Esophagus squamous epithelium (tissue), 5 donors: ENCODE results near the gene VPS37B. TPM values are rescaled to one million over a fixed set of nuclear protein-coding genes. Genes with fewer than 3 reads are reported as not detected.

Experiments used
- DNase-seq: peaks from one replicate; lab custom pipeline; 2025; lab: John Stamatoyannopoulos, UW
- H3K27ac ChIP-seq, 4 donors: fragments of 200-600 bp; sonication (generic); one replicate each; pipeline ENCODE4 v1.5.1; 2016 to 2019; ENCODE audit warnings: mild to moderate bottlenecking in 1 of 4
- H3K27me3 ChIP-seq, 4 donors: fragments of 200-600 bp; sonication (generic); 1 replicate in 3 of 4; 2 replicates in 1 of 4; pipeline versions ENCODE4 v1.5.1 to v1.6.0; 2017 to 2021; ENCODE audit warnings: antibody characterized with exemption in 1 of 4
- H3K36me3 ChIP-seq, 3 donors: fragments of 200-600 bp; sonication (generic); one replicate each; pipeline ENCODE4 v1.5.1; 2016 to 2019
- H3K4me1 ChIP-seq, 3 donors: fragments of 200-600 bp; sonication (generic); one replicate each; pipeline ENCODE4 v1.5.1; 2017 to 2019
- H3K4me3 ChIP-seq, 4 donors: fragments of 200-600 bp; sonication (generic); 1 replicate in 3 of 4; 2 replicates in 1 of 4; pipeline ENCODE4 v1.5.1; 2016 to 2019; ENCODE audit warnings: mild to moderate bottlenecking in 2 of 4, moderate library complexity in 1 of 4
- H3K9me3 ChIP-seq, 3 donors: fragments of 200-600 bp; sonication (generic); one replicate each; pipeline ENCODE4 v1.5.1; 2016 to 2019
- CTCF ChIP-seq, 6 experiments: fragments of 450-650 bp in 4 of 6; fragments of 200-600 bp in 2 of 6; sonication (generic) in 2 of 6; IDR thresholded peaks; one replicate each; pipeline ENCODE4 v1.5.1; 2016 to 2019; ENCODE audit warnings: antibody characterized with exemption in 6 of 6, mild to moderate bottlenecking in 4 of 6, moderate library complexity in 4 of 6
- POLR2A ChIP-seq, 4 donors: fragments of 450-650 bp; IDR thresholded peaks; one replicate each; pipeline ENCODE4 v1.6.1; 2017; ENCODE audit warnings: antibody characterized with exemption in 4 of 4, mild to moderate bottlenecking in 4 of 4, moderate library complexity in 3 of 4
- WGBS, 2 donors: methylation state at CpG; one replicate each; pipeline ENCODE4 v1.1.5; 2018; 5-methylcytosine and 5-hydroxymethylcytosine counted together
- intact Hi-C: fragments of 100-400 bp; cut with DNase I; formaldehyde crosslinking; loops from one replicate; pipeline ENCODE4 v1.15.0; 2022
- total RNA-seq, 4 donors: library from RNA; depleted of rRNA; stranded (reverse); fragments of >200 nt; gene quantifications; one replicate each; pipeline ENCODE4 v1.1.0, GENCODE V29; 2016
- donor health status: DM: yes; HTN: yes; CAD: no.

VPS37B gene
- total RNA-seq, 4 donors from 2014 or later = 41.1 to 85.7 (median 69.5) TPM

GRCh38 chr12:122888232-122888752 is 7.6 kb downstream of the VPS37B start:
- no peak for DNase-seq
- peak overlapping the region; percentile 95 to 99 (median 96) for H3K27ac ChIP-seq
- intact Hi-C loops = no loop called here
- TF ChIP-seq POLR2A (IDR thresholded peaks at IDR 0.05) (peak in 2 of 4 donors; percentile 27 to 49), CTCF (IDR thresholded peaks at IDR 0.05) (peak in 1 of 6 experiments; percentile 1)
- WGBS, 2 donors = 6 to 9% methylated on average over 12 of the region's 12 CpGs
- H3K4me3 ChIP-seq = peak overlapping the region; percentile 8 to 77 (median 44)
- peaks cover 64 to 98% (median 86%) of the 10 kb centered on the region in 3 donors for H3K4me1 ChIP-seq
- no peaks in the 10 kb centered on the region for H3K36me3 ChIP-seq
- no peaks in the 10 kb centered on the region for H3K9me3 ChIP-seq
- H3K27me3 ChIP-seq = no peaks in the 10 kb centered on the region

GRCh38 chr12:122887819-122888212 is 8.1 kb downstream of the VPS37B start:
- Histone ChIP-seq H3K9me3 (no peaks in the 10 kb centered on the region), H3K27me3 (no peaks in the 10 kb centered on the region), H3K27ac (peak overlapping the region; percentile 95 to 99 (median 96)), H3K36me3 (no peaks in the 10 kb centered on the region), H3K4me3 (peak overlapping the region in 3 of 4 donors; percentile 33 to 77 (median 56)), H3K4me1 (peaks cover 60 to 95% (median 81%) of the 10 kb centered on the region in 3 donors)
- WGBS, 2 donors = 21 to 36% methylated on average over 5 of the region's 5 CpGs
- intact Hi-C loops = no loop called here
- DNase-seq = no peak
- TF ChIP-seq CTCF (IDR thresholded peaks at IDR 0.05) (no peak), POLR2A (IDR thresholded peaks at IDR 0.05) (no peak)

- Histone ChIP-seq H3K27ac (peak overlapping the region; percentile 95 to 99 (median 96)), H3K36me3 (no peaks in the 10 kb centered on the region), H3K9me3 (no peaks in the 10 kb centered on the region), H3K4me1 (peaks cover 54 to 95% (median 76%) of the 10 kb centered on the region in 3 donors), H3K4me3 (peak overlapping the region in 3 of 4 donors; percentile 33 to 77 (median 56)), H3K27me3 (no peaks in the 10 kb centered on the region)
- DNase-seq = no peak
- intact Hi-C loops = no loop called here
- WGBS, 2 donors = 19 to 27% methylated on average over 10 of the region's 10 CpGs
- TF ChIP-seq POLR2A (IDR thresholded peaks at IDR 0.05) (no peak), CTCF (IDR thresholded peaks at IDR 0.05) (no peak)
Observed at GRCh38 chr12:122886851-122887818, 8.8 kb downstream of the VPS37B start.

GRCh38 chr12:122886161-122886560 is 9.8 kb downstream of the VPS37B start:
- WGBS, 2 donors = 69 to 80% methylated on average over 5 to 8 of the region's 8 CpGs
- Histone ChIP-seq H3K9me3 (no peaks in the 10 kb centered on the region), H3K27me3 (no peaks in the 10 kb centered on the region), H3K27ac (peak overlapping the region; percentile 95 to 99 (median 96)), H3K4me1 (peaks cover 44 to 93% (median 69%) of the 10 kb centered on the region in 3 donors), H3K36me3 (no peaks in the 10 kb centered on the region), H3K4me3 (no peak overlapping the region)
- no peak for DNase-seq
- TF ChIP-seq POLR2A (IDR thresholded peaks at IDR 0.05) = no peak
- TF ChIP-seq CTCF (IDR thresholded peaks at IDR 0.05) = no peak
- intact Hi-C loops = no loop called here

DNA sequence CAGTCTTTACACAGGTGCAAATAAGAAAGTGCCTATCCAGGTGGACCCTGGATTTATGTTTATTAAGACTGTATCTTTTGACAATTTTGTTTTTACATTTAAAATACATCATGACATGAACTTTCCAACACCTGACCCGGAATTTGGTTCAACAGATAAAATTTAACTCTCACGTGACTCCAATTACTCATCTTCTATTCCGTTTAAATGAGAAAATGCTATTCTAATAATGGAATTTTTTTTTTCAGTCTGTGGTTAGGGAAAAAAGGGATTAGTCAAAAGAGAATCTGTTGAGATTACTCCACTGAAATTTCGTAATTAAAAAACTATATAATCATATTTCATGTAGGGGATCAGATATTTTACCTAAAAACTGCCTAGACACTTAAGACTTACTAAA is 11.1 kb downstream of the VPS37B start:
- Histone ChIP-seq H3K27me3 (no peaks in the 10 kb centered on the region), H3K4me3 (no peak overlapping the region), H3K4me1 (peaks cover 37 to 93% (median 65%) of the 10 kb centered on the region in 3 donors), H3K27ac (peak overlapping the region in 1 of 4 donors; percentile 16), H3K36me3 (peaks cover 0 to 9% (median 0%) of the 10 kb centered on the region in 3 donors), H3K9me3 (no peaks in the 10 kb centered on the region)
- intact Hi-C loops = no loop called here
- DNase-seq = no peak
- WGBS, 2 donors = 21 to 24% methylated on average over 4 of the region's 4 CpGs
- no peak for TF ChIP-seq CTCF (IDR thresholded peaks at IDR 0.05)
- no peak for TF ChIP-seq POLR2A (IDR thresholded peaks at IDR 0.05)
